DMS79 treated with DMSO at 0.1 percent for 48 hours (cell line): ENCODE results near the gene UTS2R.

ENCODE experiments used
- DNase-seq: peaks from one replicate; lab custom pipeline; 2025; lab: John Stamatoyannopoulos, UW

Gene UTS2R

GRCh38 chr17:82389379-82389778 lies 17.8 kb downstream of the UTS2R start:
- no peak for DNase-seq

DNA sequence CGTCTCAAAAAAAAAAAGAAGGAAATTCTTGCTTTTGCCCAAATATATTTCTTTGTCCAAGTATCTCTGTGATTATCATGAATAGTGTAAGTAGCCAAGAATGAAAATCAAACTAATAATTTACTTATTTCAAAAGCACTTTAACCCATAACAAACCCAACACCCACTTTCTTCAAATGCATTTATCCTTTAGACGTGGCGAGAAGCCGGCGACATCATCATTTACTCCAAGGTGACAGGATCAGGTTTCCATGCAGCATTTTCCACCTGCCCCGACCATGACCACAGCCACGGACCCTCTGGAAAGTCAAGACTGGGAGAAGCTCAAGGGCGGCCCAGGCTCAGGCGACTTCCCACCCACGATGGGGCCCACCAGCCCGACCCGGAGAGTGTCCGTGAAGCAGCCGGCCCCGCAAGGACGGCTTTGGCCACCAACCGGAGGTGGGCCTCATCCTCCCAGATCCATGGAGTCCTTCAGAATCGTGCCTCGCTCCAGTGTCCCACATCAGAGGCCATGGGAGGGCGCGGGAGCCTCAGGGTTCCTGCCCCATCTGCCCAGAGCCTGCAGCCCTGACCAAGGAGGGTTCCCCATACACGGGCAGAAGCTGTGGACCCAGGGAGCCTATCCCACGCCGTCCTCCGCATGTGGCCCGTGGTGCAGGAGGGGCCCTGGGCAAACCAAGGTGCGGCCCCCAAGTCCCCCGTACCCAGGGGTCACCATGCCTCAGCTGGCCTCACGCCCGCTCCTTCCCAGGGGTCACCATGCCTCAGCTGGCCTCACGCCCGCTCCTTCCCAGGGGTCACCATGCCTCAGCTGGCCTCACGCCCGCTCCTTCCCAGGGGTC lies 18.7 kb downstream of the UTS2R start:
- DNase-seq, result no peak

DNA sequence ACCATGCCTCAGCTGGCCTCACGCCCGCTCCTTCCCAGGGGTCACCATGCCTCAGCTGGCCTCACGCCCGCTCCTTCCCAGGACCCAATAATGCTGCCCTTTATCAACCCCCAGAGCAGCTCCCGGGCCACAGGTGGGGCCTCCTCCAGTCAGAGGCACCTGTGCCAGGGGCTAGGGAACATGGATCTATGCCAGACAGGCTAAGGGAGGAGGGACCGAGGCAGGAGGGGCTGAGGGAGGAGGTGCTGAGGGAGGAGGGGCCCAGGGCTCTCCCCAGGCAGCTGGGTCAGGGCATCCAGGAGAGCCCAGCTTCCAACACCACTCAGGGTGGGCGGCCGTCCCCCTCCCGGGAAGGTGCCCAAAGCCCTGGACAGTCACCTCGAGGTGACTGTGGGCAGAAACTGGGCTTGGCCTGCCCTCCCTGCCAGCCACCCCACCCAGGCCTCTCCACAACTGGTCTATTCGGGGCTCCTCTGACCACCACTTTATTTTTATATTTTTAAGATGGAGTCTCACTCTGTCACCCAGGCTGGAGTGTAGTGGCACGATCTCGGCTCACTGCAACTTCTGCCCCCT lies 19.4 kb downstream of the UTS2R start:
- no peak for DNase-seq

- no peak for DNase-seq
These were observed 20.0 kb downstream of the UTS2R start for GRCh38 chr17:82391496-82392066.

DNA sequence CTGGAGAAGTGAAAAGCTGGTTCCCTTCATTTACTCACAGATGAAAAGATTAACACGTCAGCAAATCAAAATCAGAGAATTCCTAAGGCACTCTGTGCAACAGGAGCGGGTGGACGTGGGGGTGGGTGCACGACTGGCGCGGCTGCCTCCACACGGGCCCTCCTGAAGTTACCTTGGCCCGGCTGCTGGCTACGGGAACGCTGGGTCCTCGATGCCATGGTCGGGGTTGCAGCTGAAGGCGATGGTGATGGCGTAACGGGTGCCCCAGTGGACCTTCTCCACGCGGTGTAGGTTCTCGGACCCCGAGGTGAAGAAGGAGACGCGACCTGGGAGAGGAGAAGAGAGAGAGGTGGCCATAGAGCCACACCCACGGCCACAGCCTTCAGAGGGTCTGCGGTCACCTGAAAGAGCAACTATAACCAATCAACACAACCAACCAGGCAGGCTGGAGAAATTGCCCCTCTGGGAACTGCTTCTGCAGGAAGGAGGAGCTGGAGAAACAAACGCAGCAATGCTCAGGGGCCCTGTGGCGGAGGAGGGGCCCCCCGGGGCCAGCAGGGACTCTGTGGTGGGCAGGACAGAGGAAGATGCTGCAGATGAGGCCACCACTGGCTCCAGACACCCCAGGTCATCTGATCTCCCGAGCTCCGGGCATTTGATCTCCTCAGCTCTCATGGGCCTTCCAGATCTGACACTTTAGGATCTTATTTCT lies 20.8 kb downstream of the UTS2R start:
- DNase-seq, result no peak

DNA sequence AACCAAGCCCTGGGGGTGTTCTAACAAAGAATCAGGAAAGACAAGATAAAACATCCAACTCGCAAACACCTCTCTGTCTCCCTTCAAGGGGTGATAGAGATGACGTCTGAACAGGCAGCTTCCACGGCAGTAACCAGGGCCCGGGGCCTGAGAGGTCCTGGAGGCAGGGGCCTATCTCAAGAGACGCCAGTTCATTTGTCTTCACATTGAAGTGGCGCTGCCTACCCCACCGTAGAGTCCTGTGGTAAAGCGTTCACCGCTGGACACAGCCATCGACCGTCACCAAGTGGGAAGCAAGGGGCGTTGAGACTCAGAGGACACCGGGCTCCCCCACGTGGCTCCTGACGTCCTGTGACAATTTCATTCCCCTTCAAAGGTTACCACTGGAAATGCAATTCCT lies 21.4 kb downstream of the UTS2R start:
- DNase-seq, result no peak

- DNase-seq, result no peak
These were observed 22.7 kb downstream of the UTS2R start for GRCh38 chr17:82394278-82394677.

GRCh38 chr17:82396601-82397435 lies 25.3 kb downstream of the UTS2R start:
- DNase-seq, result no peak

- DNase-seq, result no peak
These were observed 26.1 kb downstream of the UTS2R start for GRCh38 chr17:82397449-82398335.

- no peak for DNase-seq
These were observed 27.5 kb downstream of the UTS2R start for GRCh38 chr17:82399041-82399441.

DNA sequence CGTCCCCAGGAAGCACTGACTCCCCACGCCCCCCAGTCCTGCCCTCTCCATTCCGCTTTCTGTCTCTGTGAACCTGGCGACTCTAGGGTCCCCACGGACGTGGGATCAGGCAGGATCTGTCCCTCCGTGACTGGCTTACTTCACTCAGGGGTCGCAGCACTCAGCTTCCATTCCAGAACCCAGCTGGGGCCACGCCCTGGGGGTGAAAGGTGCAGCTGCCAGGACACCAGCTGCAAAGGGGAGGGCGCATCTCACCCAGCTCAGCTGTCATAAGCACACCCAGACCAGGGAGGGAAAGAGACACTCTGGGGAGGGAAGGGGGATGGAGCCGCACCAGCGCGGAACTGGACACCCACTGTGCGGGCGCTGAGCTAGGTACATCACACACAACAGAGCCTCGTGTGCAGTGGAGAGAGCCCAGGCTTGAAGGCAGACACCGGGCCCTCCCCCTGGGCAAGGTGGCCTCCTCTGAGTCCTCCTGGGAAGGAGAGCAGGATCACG lies 28.1 kb downstream of the UTS2R start:
- DNase-seq, result no peak

DNA sequence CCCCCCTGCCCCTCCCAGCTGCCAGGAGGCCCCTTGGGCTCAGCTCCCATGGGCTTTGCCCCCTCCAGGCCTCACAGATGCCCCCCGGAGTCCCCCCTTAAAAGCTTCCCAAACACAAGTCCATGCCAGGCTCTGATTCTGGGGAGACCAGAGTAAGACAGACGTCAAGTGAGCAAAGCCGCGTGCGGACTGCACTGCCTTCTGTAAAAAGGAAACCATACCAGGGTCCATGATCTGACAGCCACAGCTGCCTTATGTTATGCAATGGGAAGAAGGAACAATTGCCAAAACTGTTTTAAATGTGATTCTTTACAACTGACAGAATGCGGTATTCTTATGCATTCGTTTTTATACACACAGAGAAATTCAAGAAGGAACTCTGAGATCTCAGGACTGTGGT lies 28.6 kb downstream of the UTS2R start:
- DNase-seq, result no peak

DNA sequence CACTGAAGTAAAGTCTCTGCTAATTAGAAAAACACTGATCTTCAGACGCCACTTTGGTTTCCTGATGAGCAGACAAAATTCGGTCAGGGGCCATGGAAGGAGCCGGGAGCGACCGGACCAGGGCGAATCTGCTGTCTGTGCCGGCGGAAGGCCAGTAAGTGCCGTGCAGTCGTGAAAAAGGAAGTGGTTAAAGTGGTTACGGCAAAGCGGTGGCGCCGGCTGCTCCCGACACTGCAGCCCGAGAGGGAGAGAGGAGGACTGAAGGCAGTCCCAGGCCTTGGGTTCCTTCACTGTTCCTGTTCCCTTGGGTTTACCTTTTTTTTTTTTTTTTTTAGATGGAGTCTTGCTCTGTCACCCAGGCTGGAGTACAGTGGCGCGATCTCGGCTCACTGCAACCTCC lies 29.3 kb downstream of the UTS2R start:
- DNase-seq, result no peak

GRCh38 chr17:82402865-82403264 lies 31.3 kb downstream of the UTS2R start:
- no peak for DNase-seq

DNA sequence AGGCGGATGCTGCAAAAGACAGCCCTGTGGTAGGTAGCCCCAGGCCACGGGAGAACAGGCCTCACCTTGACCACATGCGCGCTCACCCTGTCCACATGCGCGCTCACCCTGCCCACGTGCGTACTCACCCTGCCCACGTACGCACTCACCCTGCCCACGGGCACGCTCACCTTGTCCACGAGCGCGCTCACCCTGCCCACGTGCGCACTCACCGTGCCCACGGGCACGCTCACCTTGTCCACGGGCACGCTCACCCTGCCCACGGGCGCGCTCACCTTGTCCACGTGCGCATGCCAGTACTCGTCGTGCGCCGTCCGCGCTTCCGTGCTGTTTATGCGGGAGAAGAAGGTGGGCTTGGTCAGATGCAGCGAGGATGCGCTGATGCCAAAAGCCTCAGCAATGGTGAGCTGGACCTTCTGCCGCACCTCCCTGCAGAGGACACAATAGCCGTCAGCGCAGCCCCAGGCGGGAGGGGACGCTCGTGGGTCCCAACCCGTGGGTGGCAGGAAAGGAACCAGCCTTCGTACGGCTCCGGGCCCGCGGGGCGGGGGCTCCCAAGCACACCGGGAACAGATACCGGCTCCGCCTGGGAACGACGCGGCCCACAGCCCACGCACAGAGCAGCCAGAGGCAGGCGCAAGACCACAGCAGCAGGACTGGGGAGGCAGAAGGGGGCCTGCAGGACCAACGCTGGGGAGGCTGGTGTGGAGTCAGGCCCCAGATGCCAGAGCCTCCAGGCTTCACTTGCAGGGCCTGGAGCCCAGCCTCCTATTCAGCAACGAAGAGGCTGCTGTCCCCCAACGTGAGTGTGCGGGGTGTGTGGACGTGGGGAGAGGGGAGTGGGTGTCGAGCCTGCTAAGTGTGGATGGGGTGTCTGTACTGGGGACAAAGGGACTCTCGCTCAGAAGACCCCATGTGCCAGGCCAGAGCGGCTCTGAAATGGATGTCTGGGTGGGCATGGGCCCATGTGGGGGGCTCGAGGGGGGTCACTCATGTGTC lies 32.4 kb downstream of the UTS2R start:
- no peak for DNase-seq

DNA sequence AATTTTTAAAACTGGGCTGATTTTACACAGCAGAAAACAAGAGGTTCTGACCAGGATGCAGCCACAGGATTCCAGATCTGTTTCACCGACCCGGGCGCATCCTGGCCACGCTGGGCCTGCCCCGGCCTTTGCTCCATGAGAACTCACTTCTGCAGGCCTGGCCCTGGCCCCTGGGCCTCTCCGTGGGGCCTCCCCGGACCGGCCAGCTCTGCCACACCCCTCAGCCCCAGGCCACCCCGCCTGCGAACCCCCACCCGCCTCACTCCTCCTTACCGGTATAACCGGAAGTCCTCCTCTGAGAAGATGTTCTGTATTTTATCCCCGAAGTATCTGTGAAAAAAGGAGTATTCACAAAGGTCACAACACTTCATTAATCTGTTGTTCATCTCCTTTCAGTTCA lies 33.5 kb downstream of the UTS2R start:
- no peak for DNase-seq

DNA sequence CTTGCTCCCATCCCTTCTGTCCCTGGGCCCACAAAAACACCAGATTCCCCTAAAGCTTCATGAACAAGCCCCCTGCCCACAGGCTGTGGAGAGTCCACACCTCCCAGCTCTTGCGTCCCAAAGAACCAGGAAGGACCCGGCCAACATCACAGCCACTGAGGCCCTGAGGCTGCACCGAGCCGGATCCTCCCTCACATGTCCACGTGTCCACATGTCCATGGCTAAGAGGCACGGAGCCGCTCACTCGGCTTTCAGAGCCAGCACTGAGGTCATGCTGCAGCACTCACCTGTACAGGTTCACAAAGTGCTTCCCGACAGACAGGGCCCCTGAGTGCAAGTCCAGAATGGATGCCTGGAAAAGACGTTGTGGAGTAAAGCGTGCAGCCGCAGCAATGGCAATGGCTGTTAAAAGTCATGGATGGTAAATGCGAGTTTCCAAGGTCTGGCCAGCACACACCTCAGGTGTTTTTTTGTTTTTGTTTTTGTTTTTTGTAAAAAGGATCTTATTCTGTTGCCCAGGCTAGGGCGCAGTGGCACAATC lies 34.6 kb downstream of the UTS2R start:
- DNase-seq, result no peak

DNA sequence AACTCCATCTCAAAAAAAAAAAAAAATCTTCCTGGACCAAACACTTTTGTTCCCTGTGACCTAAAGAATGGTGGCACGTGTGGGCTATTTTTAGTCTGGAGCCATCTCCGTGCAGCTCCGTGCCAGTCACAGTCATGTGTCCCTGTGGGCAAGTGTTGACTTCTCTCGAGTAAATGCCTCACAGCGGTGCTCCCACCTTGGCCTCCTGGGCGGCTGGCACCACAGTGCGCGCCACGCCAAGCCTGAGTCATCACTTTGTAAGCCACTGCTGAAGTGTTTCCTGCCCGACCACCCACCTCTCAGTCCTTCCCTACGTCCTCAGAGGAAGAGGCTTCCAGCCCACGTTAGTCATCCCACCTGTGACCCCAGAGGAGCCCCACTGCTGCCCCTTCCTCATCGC lies 35.7 kb downstream of the UTS2R start:
- DNase-seq, result no peak

- no peak for DNase-seq
These were observed 36.8 kb downstream of the UTS2R start for GRCh38 chr17:82408288-82408937.
